ENCODE data around the gene SIRT3. TPM values are rescaled to one million over a fixed set of nuclear protein-coding genes. Genes with fewer than 3 reads are reported as not detected.

SIRT3 gene
- total RNA-seq: 10 to 100 TPM in 1 of 2 donors, 1 to 10 TPM in 1; 9.9 to 13.7 TPM
- polyA plus RNA-seq: 10 to 100 TPM; 15.4 to 17.1 TPM

DNA sequence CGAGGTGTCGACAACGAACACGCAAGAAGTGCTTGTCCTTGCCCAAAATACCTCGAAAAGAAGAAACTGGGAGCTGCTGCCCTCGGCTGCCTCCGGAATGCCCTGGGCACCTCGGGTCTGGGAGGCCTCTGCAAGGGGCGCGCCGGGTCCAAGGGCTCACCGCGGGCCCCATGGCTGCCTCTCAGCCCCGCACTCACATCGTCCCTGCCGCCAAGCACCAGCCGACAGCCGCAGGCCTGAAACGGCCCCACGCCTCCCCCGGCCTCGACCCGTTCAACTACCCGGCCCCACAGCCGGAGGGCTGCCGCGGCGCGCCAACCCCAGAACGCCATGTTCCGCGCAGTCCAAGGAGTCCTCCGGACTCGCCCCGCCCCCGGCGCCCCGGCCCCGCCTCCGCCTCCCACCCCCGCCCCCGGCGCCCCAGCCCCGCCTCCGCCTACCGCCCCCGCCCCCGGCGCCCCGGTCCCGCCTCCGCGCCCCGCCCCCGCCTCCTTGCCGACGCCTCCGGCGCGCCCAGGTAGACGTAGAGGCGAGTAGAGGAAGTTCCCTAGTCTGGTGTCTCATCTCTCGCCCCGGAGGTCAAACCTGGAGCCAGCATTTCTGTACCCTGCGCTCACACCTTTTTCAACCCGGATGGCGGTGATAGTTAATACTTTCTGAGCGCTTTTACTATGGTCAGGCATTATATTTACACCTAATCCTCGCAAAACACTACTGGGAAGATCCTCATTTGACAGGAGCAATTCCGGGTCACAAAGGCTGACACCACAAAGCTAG lies at the start of gene SIRT3:
Gene SIRT3 (minus strand): TSS at position 346 of the 777 bp plus-strand sequence. CDS start 14 bp downstream, at position 332.
- Histone ChIP-seq H3K36me3 (ENCODE audit: control insufficient read depth in 4 of 4, insufficient read depth in 3 of 4, low read depth in 1 of 4, low read length in 3 of 4) (peaks cover 0 to 12% (median 4%) of the 10 kb centered on the region in 4 donors), H3K9ac (ENCODE audit: low read depth in 1 of 2, low read length in 2 of 2) (peak within 1 kb of the TSS; percentile 65 to 87), H3K27ac (ENCODE audit: low read depth in 1 of 2, low read length in 2 of 2) (peak within 1 kb of the TSS; percentile 88 to 98), H3K4me1 (ENCODE audit: control insufficient read depth in 4 of 4, insufficient read depth in 4 of 4, low read length in 3 of 4) (peaks cover 3 to 26% (median 19%) of the 10 kb centered on the region in 4 donors), H3K4me3 (ENCODE audit: low read depth in 1 of 3, low read length in 3 of 3) (peak within 1 kb of the TSS; percentile 85 to 94 (median 85)), H3K9me3 (ENCODE audit: control insufficient read depth in 4 of 4, low read length in 3 of 4) (no peaks in the 10 kb centered on the region), H3K27me3 (ENCODE audit: control insufficient read depth in 4 of 4, insufficient read depth in 4 of 4, low read length in 3 of 4) (no peaks in the 10 kb centered on the region)
- under 1% methylated on average over 70 of the region's 70 CpGs for WGBS
- TF ChIP-seq YY1 (IDR thresholded peaks at IDR 0.05) (peak; percentile 75), GABPA (IDR thresholded peaks at IDR 0.05 in 1 of 2, conservative IDR thresholded peaks at IDR 0.05 in 1 of 2) (no peak), SP1 (IDR thresholded peaks at IDR 0.05) (peak; percentile 42), RXRA (IDR thresholded peaks at IDR 0.05) (peak in 1 of 2 donors; percentile 27), FOXA2 (IDR thresholded peaks at IDR 0.05) (no peak), HNF4G (IDR thresholded peaks at IDR 0.05) (no peak), RAD21 (IDR thresholded peaks at IDR 0.05) (peak in 1 of 2 donors; percentile 3), HNF4A (conservative IDR thresholded peaks at IDR 0.05) (peak in 1 of 2 donors; percentile 19), TAF1 (conservative IDR thresholded peaks at IDR 0.05) (no peak), NR2F2 (IDR thresholded peaks at IDR 0.05) (peak; percentile 38), EGR1 (IDR thresholded peaks at IDR 0.05; ENCODE audit: low read depth in 2 of 2) (peak; percentile 58 to 66)
- TF ChIP-seq, protein P1, sequence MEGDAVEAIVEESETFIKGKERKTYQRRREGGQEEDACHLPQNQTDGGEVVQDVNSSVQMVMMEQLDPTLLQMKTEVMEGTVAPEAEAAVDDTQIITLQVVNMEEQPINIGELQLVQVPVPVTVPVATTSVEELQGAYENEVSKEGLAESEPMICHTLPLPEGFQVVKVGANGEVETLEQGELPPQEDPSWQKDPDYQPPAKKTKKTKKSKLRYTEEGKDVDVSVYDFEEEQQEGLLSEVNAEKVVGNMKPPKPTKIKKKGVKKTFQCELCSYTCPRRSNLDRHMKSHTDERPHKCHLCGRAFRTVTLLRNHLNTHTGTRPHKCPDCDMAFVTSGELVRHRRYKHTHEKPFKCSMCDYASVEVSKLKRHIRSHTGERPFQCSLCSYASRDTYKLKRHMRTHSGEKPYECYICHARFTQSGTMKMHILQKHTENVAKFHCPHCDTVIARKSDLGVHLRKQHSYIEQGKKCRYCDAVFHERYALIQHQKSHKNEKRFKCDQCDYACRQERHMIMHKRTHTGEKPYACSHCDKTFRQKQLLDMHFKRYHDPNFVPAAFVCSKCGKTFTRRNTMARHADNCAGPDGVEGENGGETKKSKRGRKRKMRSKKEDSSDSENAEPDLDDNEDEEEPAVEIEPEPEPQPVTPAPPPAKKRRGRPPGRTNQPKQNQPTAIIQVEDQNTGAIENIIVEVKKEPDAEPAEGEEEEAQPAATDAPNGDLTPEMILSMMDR (IDR thresholded peaks at IDR 0.05; ENCODE audit: low read depth, low read length, missing input control): peak; percentile 37
- TF ChIP-seq, protein P2, sequence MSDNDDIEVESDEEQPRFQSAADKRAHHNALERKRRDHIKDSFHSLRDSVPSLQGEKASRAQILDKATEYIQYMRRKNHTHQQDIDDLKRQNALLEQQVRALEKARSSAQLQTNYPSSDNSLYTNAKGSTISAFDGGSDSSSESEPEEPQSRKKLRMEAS (IDR thresholded peaks at IDR 0.05): peak; percentile 23
- TF ChIP-seq, protein P3, sequence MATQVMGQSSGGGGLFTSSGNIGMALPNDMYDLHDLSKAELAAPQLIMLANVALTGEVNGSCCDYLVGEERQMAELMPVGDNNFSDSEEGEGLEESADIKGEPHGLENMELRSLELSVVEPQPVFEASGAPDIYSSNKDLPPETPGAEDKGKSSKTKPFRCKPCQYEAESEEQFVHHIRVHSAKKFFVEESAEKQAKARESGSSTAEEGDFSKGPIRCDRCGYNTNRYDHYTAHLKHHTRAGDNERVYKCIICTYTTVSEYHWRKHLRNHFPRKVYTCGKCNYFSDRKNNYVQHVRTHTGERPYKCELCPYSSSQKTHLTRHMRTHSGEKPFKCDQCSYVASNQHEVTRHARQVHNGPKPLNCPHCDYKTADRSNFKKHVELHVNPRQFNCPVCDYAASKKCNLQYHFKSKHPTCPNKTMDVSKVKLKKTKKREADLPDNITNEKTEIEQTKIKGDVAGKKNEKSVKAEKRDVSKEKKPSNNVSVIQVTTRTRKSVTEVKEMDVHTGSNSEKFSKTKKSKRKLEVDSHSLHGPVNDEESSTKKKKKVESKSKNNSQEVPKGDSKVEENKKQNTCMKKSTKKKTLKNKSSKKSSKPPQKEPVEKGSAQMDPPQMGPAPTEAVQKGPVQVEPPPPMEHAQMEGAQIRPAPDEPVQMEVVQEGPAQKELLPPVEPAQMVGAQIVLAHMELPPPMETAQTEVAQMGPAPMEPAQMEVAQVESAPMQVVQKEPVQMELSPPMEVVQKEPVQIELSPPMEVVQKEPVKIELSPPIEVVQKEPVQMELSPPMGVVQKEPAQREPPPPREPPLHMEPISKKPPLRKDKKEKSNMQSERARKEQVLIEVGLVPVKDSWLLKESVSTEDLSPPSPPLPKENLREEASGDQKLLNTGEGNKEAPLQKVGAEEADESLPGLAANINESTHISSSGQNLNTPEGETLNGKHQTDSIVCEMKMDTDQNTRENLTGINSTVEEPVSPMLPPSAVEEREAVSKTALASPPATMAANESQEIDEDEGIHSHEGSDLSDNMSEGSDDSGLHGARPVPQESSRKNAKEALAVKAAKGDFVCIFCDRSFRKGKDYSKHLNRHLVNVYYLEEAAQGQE (IDR thresholded peaks at IDR 0.05): no peak
- TF ChIP-seq, protein P4, sequence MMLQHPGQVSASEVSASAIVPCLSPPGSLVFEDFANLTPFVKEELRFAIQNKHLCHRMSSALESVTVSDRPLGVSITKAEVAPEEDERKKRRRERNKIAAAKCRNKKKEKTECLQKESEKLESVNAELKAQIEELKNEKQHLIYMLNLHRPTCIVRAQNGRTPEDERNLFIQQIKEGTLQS (IDR thresholded peaks at IDR 0.05): no peak
- DNase-seq (ENCODE audit: low spot score): peak; percentile 94

DNA sequence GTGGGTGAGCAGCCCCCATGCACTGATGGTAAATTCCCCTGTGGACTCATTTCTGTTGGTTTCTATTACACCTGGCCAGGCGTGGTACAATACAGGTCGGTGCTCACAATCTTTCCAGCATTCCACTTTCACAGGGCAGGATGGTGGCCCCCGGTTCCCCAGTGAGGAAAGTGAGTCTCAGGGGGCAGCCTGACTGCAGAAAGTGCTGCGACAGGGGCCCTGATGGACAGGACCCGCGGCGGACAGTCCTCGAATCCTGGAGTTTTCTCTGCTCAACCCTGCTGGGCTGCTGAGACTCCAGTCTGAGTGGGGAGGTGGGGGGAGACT lies 49.7 kb upstream of the SIRT3 start:
- Histone ChIP-seq H3K4me1 (ENCODE audit: control insufficient read depth in 4 of 4, insufficient read depth in 4 of 4, low read length in 3 of 4) (peaks cover 5 to 32% (median 20%) of the 10 kb centered on the region in 4 donors), H3K9me3 (ENCODE audit: control insufficient read depth in 4 of 4, low read length in 3 of 4) (no peaks in the 10 kb centered on the region), H3K9ac (ENCODE audit: low read depth in 1 of 2, low read length in 2 of 2) (no peak overlapping the region), H3K27ac (ENCODE audit: low read depth in 1 of 2, low read length in 2 of 2) (no peak overlapping the region), H3K27me3 (ENCODE audit: control insufficient read depth in 4 of 4, insufficient read depth in 4 of 4, low read length in 3 of 4) (no peaks in the 10 kb centered on the region), H3K4me3 (ENCODE audit: low read depth in 1 of 3, low read length in 3 of 3) (no peak overlapping the region), H3K36me3 (ENCODE audit: control insufficient read depth in 4 of 4, insufficient read depth in 3 of 4, low read depth in 1 of 4, low read length in 3 of 4) (no peaks in the 10 kb centered on the region)
- DNase-seq (ENCODE audit: low spot score): no peak
- 90% methylated on average over 8 of the region's 8 CpGs for WGBS
- TF ChIP-seq HNF4A (conservative IDR thresholded peaks at IDR 0.05): no peak
- TF ChIP-seq GABPA (IDR thresholded peaks at IDR 0.05 in 1 of 2, conservative IDR thresholded peaks at IDR 0.05 in 1 of 2): no peak
